ENCODE results near the gene FHOD3. TPM values are rescaled to one million over a fixed set of nuclear protein-coding genes. Genes with fewer than 3 reads are reported as not detected.

Gene FHOD3
- total and polyA plus RNA-seq, 11 donors, result 109 to 532 (median 262) TPM

- peak; percentile 69 to 81 (median 73) for ATAC-seq
- TF ChIP-seq CTCF (IDR thresholded peaks at IDR 0.05), result no peak
- peak overlapping the region; percentile 45 to 93 (median 82) for H3K27ac ChIP-seq
- peak in 2 of 5 donors; percentile 24 to 43 for DNase-seq
- intact Hi-C loops (cut with DNase I), result loop anchor here in 3 of 10 donors (5.0 to 10.0 kb wide), 3 partner anchors 56 to 162 kb away; no protein-coding TSS in a partner anchor
- H3K4me3 ChIP-seq, result no peak overlapping the region
- no peaks in the 10 kb centered on the region for H3K27me3 ChIP-seq
- H3K9me3 ChIP-seq, result no peaks in the 10 kb centered on the region
- WGBS, 4 donors, result 16 to 34% (median 33%) methylated on average over 4 of the region's 4 CpGs
- H3K4me1 ChIP-seq, result peaks cover 0 to 77% (median 22%) of the 10 kb centered on the region in 12 donors
- peaks cover 0 to 12% (median 0%) of the 10 kb centered on the region in 9 donors for H3K36me3 ChIP-seq
Measured at GRCh38 chr18:36629138-36629530, 331.6 kb downstream of the FHOD3 start.

GRCh38 chr18:36629836-36630235 lies 332.3 kb downstream of the FHOD3 start:
- Histone ChIP-seq H3K4me3 (no peak overlapping the region), H3K4me1 (peaks cover 0 to 72% (median 25%) of the 10 kb centered on the region in 12 donors), H3K27ac (peak overlapping the region; percentile 45 to 93 (median 82)), H3K27me3 (no peaks in the 10 kb centered on the region), H3K36me3 (peaks cover 0 to 12% (median 0%) of the 10 kb centered on the region in 9 donors), H3K9me3 (no peaks in the 10 kb centered on the region)
- intact Hi-C loops (cut with DNase I), result loop anchor here in 3 of 10 donors (5.0 to 10.0 kb wide), 3 partner anchors 55 to 163 kb away; no protein-coding TSS in a partner anchor
- DNase-seq (no peak), ATAC-seq (no peak)
- TF ChIP-seq CTCF (IDR thresholded peaks at IDR 0.05) (no peak), POLR2A (IDR thresholded peaks at IDR 0.05) (no peak)
- 38 to 52% (median 44%) methylated on average over 4 of the region's 4 CpGs for WGBS, 4 donors

- intact Hi-C loops (cut with DNase I), result no loop called here
- Histone ChIP-seq H3K36me3 (peaks cover 0 to 9% (median 0%) of the 10 kb centered on the region in 9 donors), H3K4me1 (peaks cover 0 to 65% (median 24%) of the 10 kb centered on the region in 12 donors), H3K4me3 (no peak overlapping the region), H3K27ac (peak overlapping the region in 9 of 12 donors; percentile 5 to 93 (median 81)), H3K27me3 (no peaks in the 10 kb centered on the region), H3K9me3 (no peaks in the 10 kb centered on the region)
- ATAC-seq (peak; percentile 18 to 82 (median 52)), DNase-seq (peak; percentile 35 to 81 (median 55))
- 42 to 68% (median 58%) methylated on average over 2 of the region's 2 CpGs for WGBS, 4 donors
- TF ChIP-seq POLR2A (IDR thresholded peaks at IDR 0.05) (no peak), CTCF (IDR thresholded peaks at IDR 0.05) (no peak)
Measured at GRCh38 chr18:36630917-36631316, 333.4 kb downstream of the FHOD3 start.

- ATAC-seq, result no peak
- H3K9me3 ChIP-seq, result no peaks in the 10 kb centered on the region
- WGBS, 4 donors, result 66 to 71% (median 69%) methylated on average over 4 of the region's 4 CpGs
Measured at GRCh38 chr18:36633961-36634412, 336.5 kb downstream of the FHOD3 start.

More at GRCh38 chr18:36633961-36634412, 336.5 kb downstream of the FHOD3 start:
- Histone ChIP-seq H3K27me3 (no peaks in the 10 kb centered on the region), H3K27ac (peak overlapping the region in 1 of 12 donors; percentile 5), H3K36me3 (no peaks in the 10 kb centered on the region), H3K4me1 (peaks cover 0 to 66% (median 12%) of the 10 kb centered on the region in 12 donors), H3K4me3 (no peak overlapping the region)
- intact Hi-C loops (cut with DNase I), result no loop called here
- DNase-seq, result no peak
- TF ChIP-seq POLR2A (IDR thresholded peaks at IDR 0.05) (no peak), CTCF (IDR thresholded peaks at IDR 0.05) (no peak)
